M059J (cell line): ENCODE data around the gene AKR7A3. TPM values are rescaled to one million over a fixed set of nuclear protein-coding genes. Genes with fewer than 3 reads are reported as not detected.
A peak's percentile ranks its signal among the peaks of the same experiment; 100 is the strongest.
"Not testable (repeated sequence)": the region's sequence is repeated elsewhere in the genome, so short reads cannot be mapped to it uniquely, and the experiment has no call there.

Experiments
- DNase-seq: peaks from one replicate; pipeline ENCODE4 v3.0.0-alpha.2; 2012; ENCODE audit warnings: low read depth
- total RNA-seq: library from RNA; depleted of rRNA; stranded (reverse); fragments of >200 nt; shearing (Covaris generic); gene quantifications from 2 replicates; pipeline ENCODE4 v1.2.3, GENCODE V29; 2014

Gene AKR7A3
- total RNA-seq, 1 experiment from 2014 or later: 0.37 TPM

DNA sequence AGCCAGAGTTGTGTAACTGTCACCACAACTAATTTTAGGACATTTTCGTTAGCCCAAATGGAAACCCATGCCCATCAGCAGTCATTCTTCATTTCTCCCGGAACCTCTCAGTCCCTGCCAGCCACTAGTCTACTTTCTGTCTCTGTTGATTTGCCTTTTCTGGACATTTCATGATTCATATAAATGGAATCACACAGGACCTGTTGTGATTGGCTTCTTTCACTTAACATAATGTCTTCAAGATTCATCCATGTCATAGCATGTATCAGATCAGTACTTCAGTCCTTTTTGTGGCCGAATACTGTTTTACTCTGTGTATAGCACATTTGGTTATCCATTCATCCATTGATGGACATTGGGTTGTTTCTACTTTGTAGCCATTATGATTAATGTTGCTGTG is 30.6 kb upstream of the AKR7A3 start:
- DNase-seq: no peak

DNA sequence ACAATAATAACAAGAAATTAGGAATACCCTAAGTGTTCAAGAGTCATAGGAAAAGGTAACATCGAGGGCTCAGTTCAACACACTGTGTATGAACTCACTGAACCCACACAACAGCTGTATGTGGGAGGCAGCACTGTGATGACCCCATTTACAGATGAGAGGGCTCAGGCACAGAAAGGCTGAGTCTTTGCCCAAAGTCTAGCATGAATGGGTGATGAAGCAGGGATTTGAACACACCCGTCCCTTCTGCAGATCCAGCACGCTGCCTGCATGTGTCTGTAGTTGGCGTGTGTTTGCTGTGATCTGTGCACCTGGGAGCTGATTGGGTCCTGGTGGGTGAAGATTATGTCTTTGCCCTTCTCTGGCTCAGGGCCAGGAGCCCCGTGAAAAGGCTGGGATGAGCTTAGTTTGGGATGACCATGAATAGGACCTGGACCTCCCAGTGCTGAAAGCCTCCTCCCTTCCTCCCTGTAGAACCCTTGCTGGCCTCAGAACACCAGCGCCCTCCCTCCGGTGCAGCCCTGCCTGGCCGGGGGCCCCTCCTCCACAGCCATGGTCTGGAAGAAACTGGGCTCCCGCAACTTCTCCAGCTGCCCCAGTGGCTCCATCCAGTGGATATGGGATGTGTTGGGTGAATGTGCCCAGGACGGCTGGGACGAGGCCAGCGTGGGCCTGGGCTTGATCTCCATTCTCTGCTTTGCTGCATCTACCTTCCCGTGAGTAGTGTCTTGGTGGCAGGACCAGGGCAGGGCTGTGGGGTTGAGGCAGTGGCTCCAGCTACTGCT is 28.7 kb upstream of the AKR7A3 start:
- DNase-seq: no peak

DNA sequence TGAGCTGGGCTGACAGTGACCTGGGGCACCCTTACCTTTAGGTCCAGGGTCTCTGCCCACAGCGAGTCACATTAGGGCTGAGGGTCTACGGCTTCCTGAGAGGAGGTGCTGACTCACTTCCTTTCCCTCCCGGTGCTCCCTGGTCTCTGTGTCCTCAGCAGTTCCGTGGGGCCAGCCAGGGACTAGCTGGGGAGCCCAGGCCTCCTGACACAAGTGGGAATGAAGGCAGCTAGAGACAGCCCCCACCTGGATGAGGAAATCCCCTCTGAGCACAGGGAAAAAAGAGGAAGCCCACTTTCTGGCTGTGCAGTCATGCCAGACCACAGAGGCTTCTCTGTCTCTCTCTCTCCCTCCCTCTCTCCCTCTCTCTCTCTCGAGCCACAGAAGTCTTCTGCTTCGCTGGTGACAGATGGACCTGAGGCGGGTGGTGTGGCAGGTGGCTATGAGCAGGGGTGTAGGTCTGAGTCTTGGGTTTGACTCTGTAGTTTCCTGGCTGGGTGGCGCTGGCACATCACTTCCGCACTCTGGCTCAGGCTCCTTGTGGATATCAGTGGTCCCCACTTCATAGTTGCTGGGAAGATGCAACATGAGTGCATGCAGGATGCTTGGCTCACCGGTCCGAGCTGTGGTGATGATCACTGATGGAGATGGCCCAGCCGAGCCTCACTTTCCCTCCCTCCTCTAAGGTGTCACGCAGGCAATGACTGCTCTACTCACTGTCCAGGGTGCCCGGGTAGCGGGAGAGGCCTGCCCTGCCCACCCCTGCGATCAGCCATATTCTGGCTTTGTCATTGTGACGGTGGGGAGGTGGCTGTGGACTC is 27.0 kb upstream of the AKR7A3 start:
- DNase-seq: peak; percentile 73

DNA sequence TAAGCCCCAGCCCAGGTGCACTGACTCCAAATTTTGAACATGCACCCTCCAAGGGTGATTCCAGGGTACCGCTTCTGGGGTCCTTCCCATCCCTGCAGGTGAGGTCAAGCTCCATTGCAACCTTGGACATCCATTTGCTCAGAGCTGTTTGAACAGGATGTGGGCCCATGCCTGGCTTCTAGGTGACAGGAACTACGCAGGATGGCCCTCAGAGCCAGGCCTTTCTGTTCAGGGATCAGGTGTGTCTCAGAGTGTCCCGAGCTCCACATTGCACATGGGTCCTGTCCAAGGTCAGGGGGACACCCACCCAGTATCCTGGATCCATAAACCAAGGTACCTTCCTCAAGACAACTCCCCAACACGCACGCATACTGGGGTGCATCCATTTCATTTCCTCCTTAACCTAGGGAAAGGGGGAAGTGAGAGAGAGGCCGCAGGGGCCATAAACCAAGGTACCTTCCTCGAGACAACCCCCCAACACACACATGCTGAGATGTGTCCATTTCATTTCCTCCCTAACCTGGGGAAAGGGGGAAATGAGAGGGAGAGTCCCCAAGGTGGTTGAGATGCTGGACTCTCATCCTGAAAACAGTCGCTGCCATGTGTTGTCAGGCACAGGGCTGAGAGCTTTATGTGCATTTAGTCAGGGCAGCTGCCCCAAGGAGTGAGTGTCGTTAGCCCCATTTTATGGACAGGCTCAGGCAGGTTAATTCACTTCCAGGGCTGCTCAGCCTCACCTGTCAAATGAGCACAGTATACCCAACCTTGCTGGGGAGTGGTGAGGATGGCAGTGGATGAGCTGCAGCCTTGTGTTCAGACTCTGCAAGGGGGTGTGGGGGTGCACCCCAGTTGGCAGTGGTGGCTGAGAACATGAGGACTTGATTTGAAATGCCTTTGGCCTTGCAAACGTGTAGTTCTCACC is 25.7 kb upstream of the AKR7A3 start:
- no peak for DNase-seq

DNA sequence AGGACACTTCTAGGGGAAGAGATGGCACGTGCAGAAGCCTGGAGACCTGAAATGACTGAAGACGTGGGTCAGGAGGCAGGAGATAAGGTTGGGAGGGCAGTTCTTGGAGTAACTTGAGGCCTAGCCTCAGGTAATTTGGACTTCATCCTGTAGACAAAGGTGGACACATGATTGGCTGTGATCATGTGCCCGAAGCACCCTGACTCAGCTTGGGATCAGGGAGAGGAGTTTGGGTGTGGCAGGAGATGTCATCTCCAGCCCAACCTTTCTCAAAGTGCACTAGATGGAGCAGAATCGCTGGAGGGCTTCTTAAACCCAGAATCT is 25.0 kb upstream of the AKR7A3 start:
- DNase-seq: no peak

DNA sequence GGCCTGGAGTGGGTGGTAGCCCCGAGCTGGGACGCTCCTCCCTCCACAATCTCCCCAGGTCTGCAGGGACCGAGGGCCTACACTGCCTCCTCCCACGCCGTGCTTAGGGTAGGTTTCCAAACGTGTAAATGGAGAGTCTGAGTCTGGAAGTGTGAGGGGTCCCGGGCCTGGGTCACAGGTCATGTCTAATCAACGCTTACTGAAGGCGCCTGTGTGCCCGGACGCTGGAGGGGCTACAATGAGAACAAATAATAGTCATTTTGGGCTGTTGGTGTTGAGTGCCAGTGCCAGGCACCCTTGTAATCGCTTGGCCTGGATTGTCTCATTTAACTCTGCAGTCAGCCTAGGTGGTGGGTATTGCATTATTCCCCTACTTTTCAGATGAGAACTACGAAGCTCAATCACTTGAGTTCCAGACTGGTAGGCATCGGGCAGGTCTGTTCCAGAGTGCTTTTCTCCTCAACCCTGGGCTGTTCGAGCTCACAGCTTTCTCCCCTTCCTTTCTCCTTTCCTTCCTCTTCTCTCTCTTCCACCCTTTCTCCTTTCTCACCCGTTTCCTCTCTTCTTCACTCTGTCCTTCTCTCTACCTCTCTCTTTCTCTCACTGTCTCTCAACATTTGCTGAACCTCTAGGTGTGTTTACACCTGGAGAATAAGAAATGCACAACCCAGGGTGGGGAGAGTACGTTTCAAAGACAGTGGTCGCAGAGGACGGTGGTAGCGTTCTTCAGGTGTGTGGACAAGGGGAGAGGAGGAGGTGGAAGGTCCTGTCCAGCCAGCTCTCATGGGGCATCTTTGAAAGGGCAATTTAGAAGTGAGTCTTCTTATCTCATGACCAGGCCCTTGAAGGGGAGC is 24.4 kb upstream of the AKR7A3 start:
- no peak for DNase-seq

DNA sequence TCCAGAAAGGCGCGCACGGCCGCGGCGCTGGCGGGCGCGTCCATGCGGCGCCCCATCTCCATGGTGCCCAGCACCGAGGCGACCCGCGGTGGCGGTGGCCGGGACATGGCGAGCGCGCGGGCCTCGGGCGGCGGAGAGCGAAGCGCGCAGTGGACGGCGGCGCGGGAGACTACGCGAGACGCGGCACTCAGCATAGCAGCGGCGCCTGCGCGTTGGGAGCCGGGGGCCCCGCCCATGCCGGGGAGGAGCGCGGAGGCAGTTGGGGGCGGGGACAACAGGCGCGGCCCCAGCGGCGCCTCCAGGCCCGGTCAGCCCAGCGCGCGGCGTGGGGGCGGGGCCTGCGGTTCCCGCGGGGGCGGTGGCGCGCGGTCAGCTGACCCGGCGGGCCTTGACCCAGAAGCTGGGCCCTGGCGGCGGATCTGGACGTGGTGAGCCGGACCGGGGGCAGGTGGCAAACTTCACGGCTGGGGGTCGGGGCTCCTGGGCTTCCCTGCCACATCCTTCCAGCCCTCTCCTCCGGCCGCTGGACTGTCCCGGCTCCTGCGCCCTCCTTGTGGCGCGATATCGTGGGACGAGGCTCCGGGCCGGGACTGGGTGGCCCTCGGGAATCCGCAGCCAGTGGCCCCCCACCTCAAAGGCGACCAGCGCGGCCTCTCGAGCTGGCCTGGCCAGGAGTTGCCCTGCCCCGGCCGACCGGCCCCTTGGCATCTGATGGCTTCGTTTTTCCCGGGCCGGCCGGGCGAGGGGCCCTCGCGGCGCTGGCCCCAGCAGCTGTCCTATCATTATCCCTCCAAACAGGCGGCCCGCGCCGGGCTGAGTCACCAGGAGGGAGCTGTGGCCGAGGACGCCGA is 23.6 kb upstream of the AKR7A3 start, which contains the start of the genes AKR7A2 and SLC66A1:
Gene AKR7A2, minus strand, starts transcription at position 214 of the 851 bp plus-strand sequence. Its CDS starts 20 bp downstream, at position 194.
Gene SLC66A1, plus strand, starts transcription at position 396 of the 851 bp plus-strand sequence. CDS start 5,352 bp downstream, outside the sequence.
- peak; percentile 90 for DNase-seq

DNA sequence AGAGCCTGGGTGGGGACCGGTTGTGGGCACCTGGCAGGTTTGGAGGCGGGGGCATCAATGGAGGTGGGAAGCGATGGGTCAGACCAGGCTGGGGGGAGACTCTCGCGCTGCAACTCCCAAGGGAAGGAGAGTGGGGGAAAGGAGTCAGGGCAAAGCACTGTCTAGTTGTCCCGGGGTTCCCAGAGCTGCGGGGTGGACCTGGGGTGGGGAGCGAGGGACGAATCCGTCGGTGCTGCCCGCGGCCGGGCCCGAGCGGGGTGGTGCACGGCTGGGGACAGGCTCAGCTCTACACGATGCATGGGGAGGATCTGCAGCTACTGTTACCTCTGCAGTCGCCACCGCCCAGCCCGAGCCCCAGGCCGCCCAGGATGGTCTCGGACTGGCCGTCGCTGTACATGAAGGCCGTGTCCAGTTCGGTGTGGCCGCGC is 22.9 kb upstream of the AKR7A3 start:
- no peak for DNase-seq

DNA sequence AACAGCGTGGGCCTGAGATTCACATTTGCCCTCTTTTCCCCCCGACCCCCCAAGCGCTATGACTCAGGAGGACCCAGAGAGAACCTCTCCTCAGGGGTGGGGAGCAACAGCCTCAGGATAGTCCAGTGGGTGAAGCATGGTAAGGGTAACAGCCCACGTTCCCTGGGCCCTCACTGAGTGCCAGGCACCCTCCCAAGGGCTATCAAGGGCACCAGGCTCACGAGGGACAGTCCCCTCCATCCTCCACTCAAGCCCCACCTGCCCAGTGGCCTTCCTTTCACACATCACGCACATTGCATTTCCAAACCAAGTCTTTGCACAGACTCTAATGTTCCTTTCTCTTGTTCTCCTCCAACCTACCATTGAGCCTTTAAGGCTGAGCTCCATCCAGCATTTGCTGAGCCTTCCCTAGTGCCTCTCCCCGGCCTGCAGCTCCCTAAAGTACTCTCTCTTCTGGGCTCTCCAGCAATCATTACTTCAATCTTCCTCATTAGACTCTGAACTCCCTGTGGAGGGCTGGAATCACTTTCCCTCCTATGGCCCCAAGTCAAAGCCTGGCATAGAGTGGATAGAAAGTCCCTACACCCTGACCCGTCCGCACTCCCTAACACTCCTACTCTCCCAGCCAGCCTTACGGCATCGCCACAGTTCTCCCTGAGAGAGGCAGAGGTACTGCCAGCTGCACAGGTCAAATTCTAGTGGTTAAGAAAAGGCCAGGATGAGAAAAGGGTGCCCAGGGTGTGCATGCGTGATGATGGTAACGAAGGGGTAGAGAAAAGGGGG is 22.3 kb upstream of the AKR7A3 start:
- DNase-seq: peak; percentile 34

DNA sequence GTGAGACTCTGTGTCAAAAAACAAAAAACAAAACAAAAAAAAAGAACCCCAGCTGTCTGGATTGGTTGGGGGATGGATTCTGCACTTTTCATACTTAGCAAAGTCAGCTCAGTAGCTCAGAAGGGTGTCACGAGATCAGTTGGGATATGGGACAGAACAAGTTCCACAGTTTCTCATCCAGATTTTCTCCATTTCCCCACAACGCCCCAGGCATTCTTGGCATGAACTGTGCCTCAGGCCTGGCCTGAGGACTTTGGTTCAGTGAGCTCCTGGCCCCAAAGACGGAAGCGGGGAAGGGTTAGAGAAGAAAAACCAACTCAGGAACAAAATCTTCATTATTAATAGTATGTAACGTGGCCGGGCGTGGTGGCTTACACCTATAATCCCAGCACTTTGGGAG is 21.5 kb upstream of the AKR7A3 start:
- no peak for DNase-seq

DNA sequence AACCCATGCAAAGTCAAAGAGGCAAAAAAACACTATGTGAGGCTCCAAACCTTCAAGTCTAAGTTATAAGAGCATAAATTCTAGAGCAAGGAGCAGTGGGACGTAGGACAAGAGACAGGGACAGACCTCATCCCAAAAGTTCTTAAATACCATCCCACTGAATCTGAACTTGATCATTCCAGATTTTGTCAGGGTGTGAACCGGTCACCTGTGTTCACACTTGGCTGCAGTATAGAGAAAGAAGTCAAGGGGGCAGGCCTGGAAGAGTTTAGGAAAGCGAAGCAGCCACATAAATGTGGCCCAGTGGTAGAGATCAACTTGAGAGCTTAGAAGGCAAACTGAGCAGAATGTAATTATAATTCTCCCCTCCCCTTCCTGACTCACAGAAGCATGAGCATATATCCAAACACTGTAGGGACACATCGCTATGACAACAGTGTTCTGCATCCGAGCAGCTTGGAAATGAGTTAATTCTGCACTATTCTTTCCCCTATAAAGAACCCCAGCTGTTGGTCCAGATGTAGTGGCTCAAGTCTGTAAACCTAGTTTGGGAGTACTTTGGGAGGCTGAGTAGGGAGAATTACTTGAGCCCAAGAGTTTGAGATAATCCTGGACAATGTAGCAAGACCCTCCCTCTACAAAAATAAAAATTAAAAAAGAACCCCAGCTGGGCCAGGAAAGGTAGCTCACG is 20.7 kb upstream of the AKR7A3 start:
- peak; percentile 80 for DNase-seq

DNA sequence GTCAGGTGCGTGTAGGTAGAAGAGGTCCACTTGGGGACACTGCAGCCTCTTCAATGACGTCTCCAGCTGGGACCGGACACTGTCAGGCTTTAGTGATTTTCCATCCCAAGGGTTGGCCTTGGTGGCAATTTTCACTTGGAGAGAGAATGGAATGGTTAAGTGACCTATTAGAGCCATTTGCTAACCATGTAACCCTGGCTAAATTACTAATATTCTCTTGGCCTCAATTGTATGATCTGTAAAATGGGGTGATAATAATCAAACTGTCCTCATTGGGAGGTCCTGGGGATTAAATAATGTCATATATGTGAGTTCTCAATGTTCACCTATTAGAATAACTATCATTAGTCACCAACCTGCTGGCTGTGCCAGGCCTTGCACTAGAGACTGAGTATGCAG is 19.9 kb upstream of the AKR7A3 start:
- no peak for DNase-seq

DNA sequence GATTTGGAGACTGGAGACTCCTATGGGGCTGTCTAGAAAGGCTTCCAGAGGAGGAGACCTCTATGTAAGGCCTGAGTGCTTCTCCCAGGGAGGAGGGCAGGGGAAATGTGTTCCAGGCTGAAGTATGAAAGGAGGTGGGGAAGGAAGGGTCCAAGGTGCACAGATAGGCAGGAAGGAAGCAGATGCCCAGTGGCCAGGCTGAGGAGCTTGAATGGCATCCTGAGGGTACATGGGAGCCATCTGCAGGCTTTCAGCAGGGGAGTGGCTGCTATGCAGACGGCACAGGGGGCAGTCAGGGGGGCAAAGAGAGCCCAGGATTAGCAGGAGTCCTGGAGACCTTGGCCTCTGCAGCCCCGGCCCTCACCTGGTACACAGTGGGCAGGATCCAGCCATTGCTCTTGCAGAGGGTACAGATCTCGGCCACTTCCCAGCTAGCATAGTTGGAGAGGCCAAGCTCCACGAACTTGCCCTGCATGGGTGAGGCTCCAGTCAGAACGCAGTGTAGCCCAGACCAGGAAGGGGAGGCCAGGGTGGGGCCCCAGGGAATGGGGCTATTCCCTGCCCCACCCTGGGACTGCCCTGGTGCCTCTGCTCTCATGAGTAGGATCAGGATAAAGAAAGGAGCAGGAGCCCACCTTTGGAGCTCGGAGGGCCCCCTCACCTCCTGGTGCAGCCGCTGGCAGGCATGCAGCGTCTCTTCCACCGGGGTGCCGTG is 19.4 kb upstream of the AKR7A3 start:
- no peak for DNase-seq

DNA sequence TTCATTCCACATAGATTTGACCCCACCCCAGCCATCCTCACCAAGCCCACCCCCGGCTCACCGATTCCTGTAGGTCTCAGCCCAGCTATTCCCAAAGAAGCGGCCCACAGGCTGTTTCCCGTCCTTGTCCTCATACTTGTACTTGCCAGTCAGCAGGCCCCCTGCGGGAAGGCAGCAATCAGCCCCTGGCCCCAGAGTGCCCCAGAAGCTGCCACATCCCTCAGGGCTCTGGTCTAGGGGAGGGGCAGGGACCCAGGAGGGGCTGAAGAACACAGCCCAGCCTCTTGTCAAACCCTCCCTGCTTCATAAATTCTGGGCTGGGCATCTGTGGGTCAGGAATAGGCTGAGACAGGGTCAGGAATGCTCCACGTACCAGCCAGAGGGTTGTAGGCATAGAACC is 18.4 kb upstream of the AKR7A3 start:
- DNase-seq: no peak

DNA sequence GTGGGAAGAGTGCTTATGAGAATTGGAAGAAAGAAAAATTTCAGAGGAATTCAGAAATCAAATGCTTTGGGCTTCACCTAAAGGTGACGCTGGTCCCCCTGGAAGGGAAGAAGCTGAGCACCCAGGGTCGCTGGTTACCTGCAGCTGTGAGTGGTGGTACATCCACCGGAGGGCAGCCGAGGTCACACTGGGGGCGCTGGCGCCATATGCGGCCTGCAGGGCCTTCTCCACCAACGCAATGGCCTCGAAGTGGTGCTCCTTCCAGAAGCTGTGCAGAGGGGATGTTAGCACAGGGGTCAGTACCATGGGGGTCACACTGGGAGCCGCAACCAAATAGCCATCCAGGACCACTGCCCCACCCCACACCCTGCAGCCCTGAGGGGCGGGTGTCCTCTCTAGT is 17.3 kb upstream of the AKR7A3 start:
- no peak for DNase-seq

DNA sequence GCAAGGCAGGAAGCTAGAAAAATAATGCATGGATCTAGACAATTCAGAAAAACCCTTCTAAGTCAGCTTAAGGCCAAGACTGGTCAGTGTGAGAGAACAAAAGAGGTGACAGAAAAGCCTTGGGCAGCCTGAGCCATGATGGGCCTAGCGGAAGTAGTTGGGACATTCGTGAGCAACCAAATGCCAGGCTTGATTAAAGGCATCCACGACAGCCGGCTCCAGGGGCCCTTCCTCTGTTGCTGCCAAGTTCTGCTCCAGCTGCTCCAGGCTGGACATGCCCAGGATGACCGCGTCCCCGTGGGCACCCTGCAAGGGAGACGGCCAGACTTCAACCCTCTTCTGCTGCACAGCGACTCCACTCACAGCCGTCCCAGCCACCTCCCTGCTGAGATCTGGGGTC is 15.5 kb upstream of the AKR7A3 start:
- not testable (repeated sequence) for DNase-seq

DNA sequence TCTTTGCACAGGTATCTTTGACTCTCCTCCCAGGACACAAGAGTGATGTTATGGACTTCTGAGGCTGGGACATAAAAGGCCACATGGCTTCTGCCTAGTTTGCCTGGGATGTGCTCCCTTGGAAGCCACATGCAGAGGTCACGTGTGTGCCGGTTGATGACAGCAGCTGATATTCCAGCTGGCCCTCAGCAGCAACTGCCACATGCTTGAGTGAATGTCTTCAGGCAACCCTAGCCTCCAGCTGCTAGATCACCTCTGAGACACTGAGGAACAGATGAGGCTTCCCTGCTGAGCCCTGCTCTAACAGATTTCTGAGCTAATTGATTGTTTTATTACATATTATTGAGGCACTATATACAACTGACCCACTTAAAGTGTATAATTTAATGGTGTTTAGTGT is 11.6 kb upstream of the AKR7A3 start:
- no peak for DNase-seq

DNA sequence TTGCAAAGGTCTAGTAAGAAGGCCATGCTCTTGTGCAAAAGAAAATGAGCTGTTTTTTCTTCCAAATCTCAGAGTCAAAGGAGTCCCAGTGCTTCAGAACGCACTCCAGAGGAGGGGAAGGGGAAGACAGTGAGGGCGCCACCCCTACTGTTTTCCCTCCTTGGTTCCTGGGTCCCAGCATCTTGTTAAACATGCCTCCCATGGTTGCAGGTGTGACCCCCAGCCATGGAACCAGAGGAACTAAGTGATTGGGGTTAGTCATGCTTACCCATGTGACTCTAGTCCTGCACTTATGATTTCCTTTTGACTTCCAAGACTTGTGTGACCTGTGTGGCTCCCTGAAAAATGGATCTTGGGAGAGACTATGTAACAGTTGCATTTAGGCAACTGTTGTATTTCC is 6.1 kb upstream of the AKR7A3 start:
- DNase-seq: no peak
